CD4-positive, alpha-beta T cell treated with Interleukin-15 for 4 hours (primary cell): Measurements from ENCODE around the gene SH3RF3.

Experiments
- DNase-seq: peaks from one replicate; pipeline ENCODE4 v3.0.0-alpha.2; 2020; ENCODE audit warnings: low spot score

The SH3RF3 gene

GRCh38 chr2:109139865-109140396, 10.9 kb downstream of the SH3RF3 start:
- DNase-seq = no peak

GRCh38 chr2:109141006-109141600, 12.1 kb downstream of the SH3RF3 start:
- DNase-seq = no peak

- DNase-seq = no peak
Measured at GRCh38 chr2:109141727-109142283, 12.8 kb downstream of the SH3RF3 start.

- no peak for DNase-seq
Measured at GRCh38 chr2:109142416-109143210, 13.6 kb downstream of the SH3RF3 start.

- DNase-seq = peak; percentile 37
Measured at GRCh38 chr2:109143214-109144187, 14.5 kb downstream of the SH3RF3 start.

GRCh38 chr2:109144271-109144670, 15.3 kb downstream of the SH3RF3 start:
- DNase-seq = peak; percentile 9

GRCh38 chr2:109144721-109145120, 15.7 kb downstream of the SH3RF3 start:
- no peak for DNase-seq

- DNase-seq = no peak
Measured at GRCh38 chr2:109145286-109145685, 16.3 kb downstream of the SH3RF3 start.

- DNase-seq = no peak
Measured at GRCh38 chr2:109147405-109147804, 18.4 kb downstream of the SH3RF3 start.

- DNase-seq = no peak
Measured at GRCh38 chr2:109148117-109148746, 19.2 kb downstream of the SH3RF3 start.

- no peak for DNase-seq
Measured at GRCh38 chr2:109148991-109149645, 20.1 kb downstream of the SH3RF3 start.

GRCh38 chr2:109150559-109150958, 21.6 kb downstream of the SH3RF3 start:
- DNase-seq = no peak

- no peak for DNase-seq
Measured at GRCh38 chr2:109151519-109151918, 22.5 kb downstream of the SH3RF3 start.

- no peak for DNase-seq
Measured at GRCh38 chr2:109153005-109153784, 24.2 kb downstream of the SH3RF3 start.

GRCh38 chr2:109153807-109154206, 24.8 kb downstream of the SH3RF3 start:
- DNase-seq = no peak

- DNase-seq = no peak
Measured at GRCh38 chr2:109154226-109154625, 25.2 kb downstream of the SH3RF3 start.

GRCh38 chr2:109155553-109156451, 26.8 kb downstream of the SH3RF3 start:
- DNase-seq = no peak

GRCh38 chr2:109157563-109158105, 28.6 kb downstream of the SH3RF3 start:
- no peak for DNase-seq

- no peak for DNase-seq
Measured at GRCh38 chr2:109158237-109158636, 29.2 kb downstream of the SH3RF3 start.
